Spleen (tissue), 11 donors: ENCODE results near the gene SGIP1. TPM values are rescaled to one million over a fixed set of nuclear protein-coding genes. Genes with fewer than 3 reads are reported as not detected.

ENCODE experiments used
- DNase-seq: peaks from one replicate; pipeline ENCODE4 v3.0.0-alpha.2; 2020
- H3K27ac ChIP-seq, 8 donors: fragments of 200-600 bp; sonication (generic) in 7 of 8; 1 replicate in 4 of 8; 2 replicates in 4 of 8; pipeline versions ENCODE4 v1.5.0 to v1.8.0; 2016 to 2021; ENCODE audit warnings: inconsistent platforms in 4 of 8, mild to moderate bottlenecking in 4 of 8, moderate library complexity in 1 of 8
- H3K27me3 ChIP-seq, 7 donors: fragments of 200-600 bp; sonication (generic) in 6 of 7; replicated peaks in 1 of 7; 1 replicate in 4 of 7; 2 replicates in 3 of 7; pipeline versions ENCODE4 v1.5.0 to v1.8.0; 2016 to 2021; ENCODE audit warnings: inconsistent platforms in 3 of 7, mild to moderate bottlenecking in 1 of 7
- H3K36me3 ChIP-seq, 6 donors: fragments of 200-600 bp; sonication (generic) in 5 of 6; 1 replicate in 4 of 6; 2 replicates in 2 of 6; pipeline versions ENCODE4 v1.5.0 to v1.8.0; 2016 to 2021; ENCODE audit warnings: inconsistent platforms in 2 of 6
- H3K4me1 ChIP-seq, 6 donors: fragments of 200-600 bp; sonication (generic) in 5 of 6; 1 replicate in 3 of 6; 2 replicates in 3 of 6; pipeline versions ENCODE4 v1.5.0 to v1.8.0; 2016 to 2021; ENCODE audit warnings: inconsistent platforms in 3 of 6
- H3K4me3 ChIP-seq, 8 donors: fragments of 200-600 bp; sonication (generic) in 7 of 8; 1 replicate in 4 of 8; 2 replicates in 4 of 8; pipeline versions ENCODE4 v1.5.0 to v1.8.0; 2016 to 2021; ENCODE audit warnings: inconsistent platforms in 4 of 8, mild to moderate bottlenecking in 4 of 8, moderate library complexity in 2 of 8
- H3K9me3 ChIP-seq, 8 donors: fragments of 200-600 bp; sonication (generic) in 7 of 8; 1 replicate in 4 of 8; 2 replicates in 4 of 8; pipeline versions ENCODE4 v1.5.0 to v1.8.0; 2016 to 2021; ENCODE audit warnings: inconsistent platforms in 4 of 8
- CTCF ChIP-seq, 11 experiments: fragments of 200-600 bp in 7 of 11; fragments of 450-650 bp in 4 of 11; sonication (generic) in 4 of 11; IDR thresholded peaks in 8 of 11; conservative IDR thresholded peaks in 3 of 11; 1 replicate in 7 of 11; 2 replicates in 4 of 11; pipeline versions ENCODE4 v1.4.0 to v1.8.0; 2016 to 2021; ENCODE audit warnings: antibody characterized with exemption in 11 of 11, inconsistent platforms in 4 of 11, mild to moderate bottlenecking in 1 of 11
- POLR2A ChIP-seq, 3 donors: fragments of 450-650 bp; IDR thresholded peaks; one replicate each; pipeline ENCODE4 v1.5.1; 2017; ENCODE audit warnings: antibody characterized with exemption in 3 of 3, mild to moderate bottlenecking in 1 of 3
- POLR2AphosphoS5 ChIP-seq, 3 donors: sonication (generic); formaldehyde crosslinking; IDR thresholded peaks; one replicate each; pipeline ENCODE4 v1.5.1; 2017; ENCODE audit warnings: antibody characterized with exemption in 3 of 3
- WGBS, 5 donors: extraction: QIAGEN DNeasy Blood & Tissue Kit in 3 of 5; methylation state at CpG; one replicate each; pipeline versions ENCODE4 v1.1.5 to v1.1.7; 2013 to 2018; 5-methylcytosine and 5-hydroxymethylcytosine counted together
- intact Hi-C: fragments of 100-400 bp; cut with DNase I; formaldehyde crosslinking; loops from one replicate; pipeline ENCODE4 v1.15.0; 2023; ENCODE audit warnings: low total_unique reads
- polyA plus RNA-seq, 3 donors: library from polyadenylated mRNA; stranded (reverse); fragments of 200-250 nt; gene quantifications; one replicate each; pipeline ENCODE4 v1.2.1, GENCODE V29; 2013
- total RNA-seq, 7 donors: library from RNA; depleted of rRNA in 3 of 7; stranded (reverse); fragments of >200 nt in 3 of 7; fragmentation: NEBNext Ultra II Directional in 4 of 7; extraction: Animal tissue kit (Norgen Biotek cat#: 25700) in 4 of 7; gene quantifications; one replicate each; pipeline versions ENCODE4 v1.1.0 to v1.2.1, GENCODE V29; 2016 to 2021
- donor health status: healthy with polysubstance abuse.
- donor health status: DM: no; HTN: no; CAD: no; lungs with moderate emphysema.
- donor health status: DM: no; HTN: no; CAD: no.
- donor health status: Bipolar disorder and iron deficiency.
- donor health status: healthy.
- donor health status: DM: no; HTN: no; CAD: no.
- donor health status: DM: yes; HTN: yes; CAD: no.

SGIP1 gene
- total and polyA plus RNA-seq, 10 donors = 0.13 to 1.6 (median 0.74) TPM; not detected in 2

DNA sequence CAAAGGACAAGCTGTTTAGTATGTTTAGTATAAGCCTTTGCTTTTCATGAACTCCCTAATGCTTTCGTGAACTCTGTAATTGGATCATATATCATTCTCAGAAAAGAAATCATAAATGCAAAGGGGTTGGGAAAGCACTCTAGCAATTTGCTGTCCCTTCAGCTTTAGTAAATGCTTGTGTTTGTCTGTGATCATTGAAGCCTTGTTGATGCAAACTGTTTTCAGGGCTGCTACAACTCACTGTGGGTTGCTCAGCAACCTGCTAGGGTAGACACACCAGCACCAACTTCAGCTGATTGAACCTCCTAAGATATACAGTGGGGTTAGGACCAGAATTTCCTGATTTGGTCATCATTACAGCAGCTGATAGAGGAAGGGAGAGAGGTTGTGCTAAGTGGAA lies 95.0 kb downstream of the SGIP1 start:
- H3K9me3 ChIP-seq = no peaks in the 10 kb centered on the region
- H3K4me3 ChIP-seq = no peak overlapping the region
- no peak overlapping the region for H3K27ac ChIP-seq
- H3K27me3 ChIP-seq = peaks cover 0 to 17% (median 0%) of the 10 kb centered on the region in 7 donors
- no peaks in the 10 kb centered on the region for H3K4me1 ChIP-seq
- no peak for DNase-seq
- intact Hi-C loops = no loop called here
- no peak for TF ChIP-seq POLR2AphosphoS5 (IDR thresholded peaks at IDR 0.05)
- no peak for TF ChIP-seq CTCF (IDR thresholded peaks at IDR 0.05 in 8 of 11, conservative IDR thresholded peaks at IDR 0.05 in 3 of 11)
- no peak for TF ChIP-seq POLR2A (IDR thresholded peaks at IDR 0.05)
- no peaks in the 10 kb centered on the region for H3K36me3 ChIP-seq
- WGBS, 5 donors = 84 to 93% (median 90%) methylated on average over 1 of the region's 1 CpG

- H3K4me3 ChIP-seq = no peak overlapping the region
- no peaks in the 10 kb centered on the region for H3K9me3 ChIP-seq
- no peak for DNase-seq
- peaks cover 0 to 12% (median 0%) of the 10 kb centered on the region in 7 donors for H3K27me3 ChIP-seq
- intact Hi-C loops = no loop called here
- 65 to 86% (median 75%) methylated on average over 1 of the region's 1 CpG for WGBS, 5 donors
- TF ChIP-seq POLR2AphosphoS5 (IDR thresholded peaks at IDR 0.05) (no peak), CTCF (IDR thresholded peaks at IDR 0.05 in 8 of 11, conservative IDR thresholded peaks at IDR 0.05 in 3 of 11) (no peak), POLR2A (IDR thresholded peaks at IDR 0.05) (no peak)
- H3K27ac ChIP-seq = no peak overlapping the region
- no peaks in the 10 kb centered on the region for H3K4me1 ChIP-seq
- no peaks in the 10 kb centered on the region for H3K36me3 ChIP-seq
Observed at GRCh38 chr1:66633159-66633558, 99.2 kb downstream of the SGIP1 start.

DNA sequence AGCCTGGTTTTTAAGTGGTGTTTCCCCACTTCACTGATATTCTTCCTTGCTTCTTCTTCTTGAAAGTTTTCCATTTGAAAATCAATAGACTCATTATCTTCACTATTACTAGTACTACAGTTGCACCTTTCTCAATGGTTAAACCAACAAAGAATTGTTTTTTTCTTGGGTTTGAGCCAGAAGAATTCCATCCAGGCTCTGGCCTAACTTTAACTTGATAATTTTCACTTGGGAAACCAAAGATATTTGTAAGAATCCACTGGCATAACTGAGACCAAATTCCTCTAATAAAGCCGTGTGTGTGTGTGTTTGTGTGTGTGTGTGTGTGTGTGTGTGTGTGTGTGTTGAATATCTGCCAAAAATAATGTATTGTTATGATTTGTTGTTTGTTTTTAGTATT lies 103.2 kb downstream of the SGIP1 start:
- TF ChIP-seq POLR2AphosphoS5 (IDR thresholded peaks at IDR 0.05) (no peak), POLR2A (IDR thresholded peaks at IDR 0.05) (no peak), CTCF (IDR thresholded peaks at IDR 0.05 in 8 of 11, conservative IDR thresholded peaks at IDR 0.05 in 3 of 11) (no peak)
- Histone ChIP-seq H3K36me3 (no peaks in the 10 kb centered on the region), H3K4me1 (no peaks in the 10 kb centered on the region), H3K27me3 (peaks cover 0 to 8% (median 0%) of the 10 kb centered on the region in 7 donors), H3K9me3 (no peaks in the 10 kb centered on the region), H3K4me3 (no peak overlapping the region), H3K27ac (no peak overlapping the region)
- 65 to 77% (median 70%) methylated on average over 1 of the region's 1 CpG for WGBS, 5 donors
- intact Hi-C loops = no loop called here
- no peak for DNase-seq

DNA sequence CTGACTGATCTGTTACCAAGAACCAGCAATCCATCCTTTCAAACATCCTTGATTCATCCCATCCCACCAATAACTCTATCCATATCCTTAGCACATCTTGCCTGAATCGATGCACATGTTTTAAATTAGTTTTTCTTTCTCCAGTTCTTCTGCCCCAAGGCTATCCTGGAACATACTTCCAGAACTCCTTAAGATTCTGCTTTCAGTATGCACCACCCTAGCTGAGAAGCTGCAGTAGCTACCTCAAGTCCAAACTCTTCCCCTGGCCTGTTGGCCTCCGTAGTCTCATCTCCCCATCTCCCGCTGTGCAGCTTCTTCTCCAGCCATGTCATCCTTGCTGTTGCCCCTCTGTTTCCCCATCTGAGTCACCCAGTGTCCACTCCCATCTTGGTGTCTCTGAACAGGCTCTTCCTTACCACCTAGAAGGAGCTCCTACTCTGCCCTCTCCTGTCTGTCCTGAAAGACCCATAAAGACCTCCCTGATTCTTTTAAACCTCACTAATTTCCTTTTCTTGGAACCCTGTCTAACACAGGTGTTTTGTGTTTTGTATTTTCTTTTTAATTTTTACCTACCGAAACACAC lies 108.0 kb downstream of the SGIP1 start:
- H3K36me3 ChIP-seq = no peaks in the 10 kb centered on the region
- intact Hi-C loops = no loop called here
- no peak overlapping the region for H3K4me3 ChIP-seq
- peaks cover 0 to 13% (median 0%) of the 10 kb centered on the region in 7 donors for H3K27me3 ChIP-seq
- TF ChIP-seq POLR2A (IDR thresholded peaks at IDR 0.05) = no peak
- no peak for TF ChIP-seq POLR2AphosphoS5 (IDR thresholded peaks at IDR 0.05)
- TF ChIP-seq CTCF (IDR thresholded peaks at IDR 0.05 in 8 of 11, conservative IDR thresholded peaks at IDR 0.05 in 3 of 11) = no peak
- WGBS, 5 donors = 84 to 93% (median 89%) methylated on average over 4 of the region's 4 CpGs
- H3K4me1 ChIP-seq = no peaks in the 10 kb centered on the region
- no peak overlapping the region for H3K27ac ChIP-seq
- H3K9me3 ChIP-seq = no peaks in the 10 kb centered on the region
- no peak for DNase-seq
